ENCODE measurements around the gene PBX4. TPM values are rescaled to one million over a fixed set of nuclear protein-coding genes. Genes with fewer than 3 reads are reported as not detected.

Gene PBX4
- total and polyA plus RNA-seq, 2 donors: 2.1 to 3.9 TPM

DNA sequence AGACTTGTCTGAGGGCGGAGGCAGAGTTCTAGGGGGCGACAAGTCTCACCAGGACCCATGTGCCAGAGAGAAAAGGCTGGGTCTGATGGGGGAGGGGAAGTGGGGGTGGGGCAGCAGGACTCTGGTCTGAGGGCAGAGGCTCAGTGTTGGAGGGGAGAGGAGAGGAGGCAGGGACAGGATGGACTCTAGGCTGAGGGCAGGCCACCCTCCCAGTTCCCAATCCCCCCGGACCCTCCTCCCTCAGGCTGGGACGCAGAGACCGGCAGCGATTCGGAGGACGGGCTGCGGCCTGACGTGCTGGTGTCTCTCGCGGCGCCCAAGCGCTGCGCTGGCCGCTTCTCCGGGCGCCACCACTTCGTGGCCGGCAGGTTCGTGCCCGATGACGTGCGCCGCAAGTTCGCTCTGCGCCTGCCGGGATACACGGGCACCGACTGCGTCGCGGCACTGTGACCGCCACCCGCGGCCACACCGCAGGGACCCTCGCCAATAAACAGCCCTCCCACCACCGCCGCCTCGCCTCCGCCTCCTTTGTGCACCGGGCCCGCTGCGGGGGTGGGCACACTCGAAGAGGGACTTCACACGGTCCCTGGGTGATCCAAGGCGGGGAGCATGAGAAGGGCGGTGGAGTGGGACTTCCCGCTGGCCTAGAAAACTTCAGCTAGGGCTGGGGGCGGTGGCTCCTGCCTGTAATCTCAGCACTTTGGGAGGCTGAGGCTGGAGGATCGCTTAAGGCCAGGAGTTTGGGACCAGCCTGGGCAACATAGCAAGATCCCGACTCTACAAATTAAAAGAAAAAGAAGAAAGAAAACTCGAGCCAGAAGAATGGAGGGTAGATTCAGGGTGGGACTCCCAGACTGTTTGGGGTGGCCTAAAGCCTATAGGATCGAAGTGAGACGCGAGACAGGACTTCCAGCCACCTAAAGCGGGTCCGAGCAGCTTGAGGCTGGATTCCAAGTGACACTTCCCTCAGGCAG is 81.1 kb downstream of the PBX4 start:
- Histone ChIP-seq H3K4me1 (ENCODE audit: insufficient read depth) (no peaks in the 10 kb centered on the region), H3K27ac (ENCODE audit: low read depth) (no peak overlapping the region), H3K36me3 (ENCODE audit: insufficient read depth) (no peaks in the 10 kb centered on the region), H3K4me3 (ENCODE audit: low read depth, low read length) (no peak overlapping the region)
- no peak for DNase-seq (ENCODE audit: extremely low spot score)
- whole genome bisulfite sequencing: 28% methylated on average over 59 of the region's 59 CpGs

DNA sequence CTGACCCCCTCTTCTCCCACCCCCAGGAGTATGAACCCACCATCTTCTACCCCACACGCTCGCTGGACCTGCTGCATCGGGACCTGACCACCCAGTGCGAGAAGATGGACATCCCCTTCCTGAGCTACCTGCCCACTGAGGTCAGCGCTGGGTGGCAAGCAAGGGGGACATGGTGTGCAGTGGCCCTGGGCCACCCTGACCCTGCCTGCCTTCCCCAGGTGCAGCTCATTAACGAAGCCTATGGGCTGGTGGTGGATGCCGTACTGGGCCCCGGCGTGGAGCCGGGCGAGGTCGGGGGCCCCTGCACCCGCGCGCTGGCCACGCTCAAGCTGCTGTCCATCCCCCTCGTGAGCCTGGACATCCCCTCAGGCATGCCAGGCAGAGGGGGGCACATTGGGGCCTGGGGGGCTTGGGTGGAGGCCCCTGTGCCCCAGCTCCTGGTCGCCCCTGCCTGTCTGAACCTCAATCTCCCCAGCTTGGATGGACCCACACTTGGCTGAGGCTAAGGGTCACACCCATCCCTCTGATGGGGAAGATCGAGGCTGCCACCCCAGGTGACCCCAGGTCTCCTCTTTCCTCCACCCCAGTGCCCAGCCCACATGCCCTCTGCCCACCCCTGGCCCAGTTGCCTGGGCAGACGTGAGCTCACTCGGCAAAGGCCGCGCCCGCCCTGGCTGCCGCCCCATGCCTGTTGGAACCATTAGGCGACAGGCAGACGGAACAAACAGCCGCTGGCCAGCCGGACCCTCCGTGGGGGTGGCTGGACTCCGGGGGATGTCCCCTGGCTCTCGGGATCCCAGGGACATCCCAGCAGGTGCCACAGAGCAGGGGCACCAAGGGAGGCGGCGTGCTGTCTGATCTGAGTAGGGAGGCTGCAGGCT is 82.9 kb downstream of the PBX4 start:
- 89% methylated on average over 34 of the region's 34 CpGs for WGBS
- no peak overlapping the region for H3K27ac ChIP-seq (ENCODE audit: low read depth)
- H3K4me1 ChIP-seq (ENCODE audit: insufficient read depth): no peaks in the 10 kb centered on the region
- DNase-seq (ENCODE audit: extremely low spot score): no peak
- no peak overlapping the region for H3K4me3 ChIP-seq (ENCODE audit: low read depth, low read length)
- H3K36me3 ChIP-seq (ENCODE audit: insufficient read depth): no peaks in the 10 kb centered on the region

DNA sequence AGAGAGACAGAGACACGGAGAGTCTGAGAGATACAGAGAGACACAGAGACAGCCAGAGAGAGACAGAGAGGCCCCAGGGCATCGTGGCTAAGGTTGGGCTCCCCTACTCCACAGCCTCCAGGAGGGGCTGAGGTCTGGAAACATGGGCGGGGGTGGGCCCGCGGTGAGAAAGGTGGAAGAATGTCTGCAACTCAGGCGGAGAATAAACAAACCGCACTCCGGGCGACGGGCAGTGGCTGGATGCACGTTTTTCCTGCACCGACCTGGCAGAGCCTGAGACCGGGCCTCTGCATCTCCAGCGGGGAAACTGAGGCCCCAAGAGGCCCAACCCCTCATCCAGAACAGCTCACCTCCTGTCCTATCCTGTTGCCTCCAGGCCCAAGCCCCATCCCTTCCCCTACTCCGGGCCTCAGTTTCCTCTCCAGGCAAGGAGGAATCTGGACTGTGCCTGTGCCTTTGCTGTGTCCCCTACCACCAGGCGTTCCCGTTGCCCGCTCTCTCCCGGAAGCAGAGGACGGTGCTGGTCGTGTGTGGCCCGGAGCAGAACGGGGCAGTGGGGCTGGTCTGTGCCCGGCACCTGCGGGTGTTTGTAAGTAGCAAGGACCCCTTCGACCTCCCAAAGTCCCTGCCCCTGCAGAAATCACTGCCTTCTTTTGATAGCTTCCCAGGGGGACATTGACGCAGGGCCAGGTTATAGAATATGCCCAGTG is 83.8 kb downstream of the PBX4 start:
- Histone ChIP-seq H3K36me3 (ENCODE audit: insufficient read depth) (no peaks in the 10 kb centered on the region), H3K4me3 (ENCODE audit: low read depth, low read length) (no peak overlapping the region), H3K27ac (ENCODE audit: low read depth) (no peak overlapping the region), H3K4me1 (ENCODE audit: insufficient read depth) (no peaks in the 10 kb centered on the region)
- WGBS: 73% methylated on average over 27 of the region's 27 CpGs
- no peak for DNase-seq (ENCODE audit: extremely low spot score)

DNA sequence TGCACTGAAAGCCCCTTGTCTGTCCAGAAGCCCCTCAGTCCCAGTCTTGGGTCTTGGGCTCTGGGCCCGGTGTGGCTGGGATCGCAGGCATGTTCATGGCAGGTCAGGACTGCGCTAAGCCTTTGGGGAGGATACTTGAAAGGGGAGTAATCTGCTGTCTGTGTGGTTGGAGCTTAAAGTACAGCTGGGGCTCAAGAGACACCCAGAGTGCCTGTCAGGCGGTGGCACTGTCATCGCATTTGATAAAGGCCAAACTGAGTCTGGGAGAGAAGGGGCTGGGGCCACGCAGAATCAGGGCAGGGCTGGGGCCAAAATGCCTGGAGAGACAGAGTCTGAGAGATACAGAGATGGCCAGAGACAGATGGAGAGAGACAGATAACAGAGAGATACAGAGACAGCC is 84.6 kb downstream of the PBX4 start:
- 76% methylated on average over 6 of the region's 6 CpGs for WGBS

DNA sequence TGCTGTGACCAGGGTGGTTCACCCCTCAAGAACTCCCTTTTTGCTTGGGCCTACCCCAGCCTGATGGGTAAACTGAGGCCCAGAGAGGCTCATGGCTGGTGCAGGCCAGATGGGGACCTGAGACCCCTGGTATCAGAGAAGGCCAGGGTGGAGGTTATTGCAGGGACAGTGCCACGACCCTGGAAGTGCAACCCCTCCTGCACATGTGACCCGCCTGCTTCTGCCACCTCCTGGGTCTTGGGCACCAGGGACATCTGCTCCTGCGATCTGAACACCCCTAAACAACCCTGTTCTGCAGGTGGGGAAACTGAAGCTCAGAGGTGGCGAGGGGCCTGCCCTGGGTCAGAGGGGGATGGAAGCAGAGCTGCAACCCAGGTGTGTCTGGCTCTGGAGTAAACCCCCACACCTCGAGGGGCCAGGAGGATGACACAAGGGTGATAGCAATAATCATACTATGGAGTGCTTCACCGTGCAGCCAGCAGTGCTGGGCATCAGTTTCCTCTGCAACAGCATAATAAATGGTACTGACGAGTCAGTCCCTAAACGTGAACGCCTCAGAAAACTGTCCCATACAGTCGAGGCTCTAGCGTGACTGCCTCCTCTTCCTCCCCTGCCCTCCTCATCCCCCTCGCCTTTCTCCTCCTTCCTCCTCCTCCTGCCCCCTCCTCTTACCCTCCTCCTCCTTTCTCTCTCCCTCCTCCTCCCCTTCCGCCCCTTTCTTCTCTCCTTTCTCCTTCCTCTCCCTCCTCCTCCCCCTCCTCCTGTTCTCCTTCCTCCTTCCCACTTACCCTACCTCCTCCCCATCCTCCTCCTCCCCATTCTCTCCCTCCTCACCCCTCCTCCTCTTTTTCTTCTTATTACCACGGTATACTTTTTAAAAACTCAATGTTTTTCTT is 85.4 kb downstream of the PBX4 start:
- H3K4me3 ChIP-seq (ENCODE audit: low read depth, low read length): no peak overlapping the region
- H3K4me1 ChIP-seq (ENCODE audit: insufficient read depth): no peaks in the 10 kb centered on the region
- no peaks in the 10 kb centered on the region for H3K36me3 ChIP-seq (ENCODE audit: insufficient read depth)
- DNase-seq (ENCODE audit: extremely low spot score): no peak
- WGBS: 75% methylated on average over 14 of the region's 14 CpGs
- no peak overlapping the region for H3K27ac ChIP-seq (ENCODE audit: low read depth)

More for the DNA sequence above, 84.6 kb downstream of the PBX4 start:
- H3K27ac ChIP-seq (ENCODE audit: low read depth): no peak overlapping the region
- H3K4me1 ChIP-seq (ENCODE audit: insufficient read depth): no peaks in the 10 kb centered on the region
- no peak overlapping the region for H3K4me3 ChIP-seq (ENCODE audit: low read depth, low read length)
- no peak for DNase-seq (ENCODE audit: extremely low spot score)
- H3K36me3 ChIP-seq (ENCODE audit: insufficient read depth): no peaks in the 10 kb centered on the region

DNA sequence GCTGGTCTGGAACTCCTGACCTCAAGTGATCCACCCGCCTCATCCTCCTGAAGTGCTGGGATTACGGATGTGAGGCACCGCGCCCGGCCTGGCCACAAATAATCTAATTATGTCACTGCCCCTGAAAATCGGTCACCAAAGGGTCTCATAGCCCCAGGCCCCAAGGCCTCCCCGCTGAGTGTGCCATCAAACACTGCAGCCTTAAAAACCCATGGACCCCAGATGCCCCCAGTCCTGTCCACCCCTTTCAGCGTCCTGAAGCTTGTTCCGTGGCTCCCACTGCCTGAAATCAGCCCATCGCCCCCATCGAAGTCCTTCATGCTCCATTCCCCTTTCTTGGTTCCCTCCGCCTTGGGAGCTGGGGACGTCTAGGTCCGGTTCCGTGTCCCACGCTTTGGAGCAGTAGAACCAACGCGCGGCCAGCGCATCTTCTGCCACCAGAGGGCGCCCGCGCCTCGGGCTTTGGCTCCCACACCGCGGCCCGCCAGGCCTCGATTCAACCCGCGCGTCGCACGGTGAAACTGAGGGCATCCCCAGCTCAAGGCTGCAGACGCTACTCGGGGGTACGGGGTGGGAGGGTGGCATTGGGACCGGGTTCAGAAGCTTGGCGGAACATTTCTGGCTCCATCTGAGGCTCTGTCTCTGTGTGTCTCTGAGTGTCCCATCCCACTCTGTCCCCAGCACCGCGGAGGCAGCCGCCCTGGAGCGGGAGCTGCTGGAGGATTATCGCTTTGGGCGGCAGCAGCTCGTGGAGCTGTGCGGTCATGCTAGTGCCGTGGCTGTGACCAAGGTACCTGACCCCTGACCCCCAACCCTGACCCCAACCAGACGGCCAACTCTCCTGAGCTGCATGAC is 86.3 kb downstream of the PBX4 start:
- H3K27ac ChIP-seq (ENCODE audit: low read depth): no peak overlapping the region
- no peak overlapping the region for H3K4me3 ChIP-seq (ENCODE audit: low read depth, low read length)
- 23% methylated on average over 48 of the region's 48 CpGs for WGBS
- no peaks in the 10 kb centered on the region for H3K4me1 ChIP-seq (ENCODE audit: insufficient read depth)
- no peaks in the 10 kb centered on the region for H3K36me3 ChIP-seq (ENCODE audit: insufficient read depth)
- DNase-seq (ENCODE audit: extremely low spot score): no peak

DNA sequence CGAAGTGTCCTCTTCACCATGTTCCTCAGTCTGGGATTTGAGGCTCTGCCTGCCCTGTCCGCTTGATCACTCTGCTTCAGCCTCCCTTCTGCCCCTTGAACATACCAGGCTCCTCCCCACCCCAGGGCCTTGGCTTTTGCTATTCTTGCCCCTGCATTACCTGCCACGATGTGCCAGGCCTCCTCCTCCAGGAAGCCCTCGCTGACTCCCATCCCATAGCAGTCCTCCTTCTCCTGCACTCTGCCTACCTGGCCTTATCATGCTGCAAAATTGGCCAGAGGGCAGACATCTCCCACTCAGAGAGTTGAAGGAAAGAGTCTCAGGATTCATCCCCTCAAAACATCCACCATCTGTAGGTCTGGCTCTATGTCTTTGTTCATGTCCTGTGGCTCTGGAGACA is 87.6 kb downstream of the PBX4 start:
- H3K36me3 ChIP-seq (ENCODE audit: insufficient read depth): no peaks in the 10 kb centered on the region
- no peak for DNase-seq (ENCODE audit: extremely low spot score)
- no peak overlapping the region for H3K4me3 ChIP-seq (ENCODE audit: low read depth, low read length)
- no peak overlapping the region for H3K27ac ChIP-seq (ENCODE audit: low read depth)
- H3K4me1 ChIP-seq (ENCODE audit: insufficient read depth): no peaks in the 10 kb centered on the region
- 88% methylated on average over 4 of the region's 4 CpGs for WGBS

DNA sequence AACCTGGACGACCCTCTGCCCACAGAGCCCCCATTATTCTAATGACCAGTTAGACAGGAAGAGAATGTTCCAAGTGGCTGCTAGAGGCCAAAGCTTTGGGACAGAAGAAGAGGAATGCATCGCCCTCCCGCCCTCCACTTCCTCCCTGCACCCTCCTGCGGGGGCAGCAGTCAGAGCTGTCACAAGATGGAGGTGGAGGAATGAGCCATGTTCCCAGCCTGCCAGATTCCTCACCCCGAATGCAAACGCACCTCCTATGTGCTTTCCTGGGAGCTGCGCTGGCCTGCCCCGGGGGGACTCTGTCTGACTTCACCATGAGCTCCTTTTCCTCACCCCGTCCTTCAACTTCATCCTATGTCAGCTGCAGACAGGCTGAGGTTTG is 88.1 kb downstream of the PBX4 start:
- no peak overlapping the region for H3K27ac ChIP-seq (ENCODE audit: low read depth)
- 59% methylated on average over 9 of the region's 9 CpGs for WGBS
- no peaks in the 10 kb centered on the region for H3K4me1 ChIP-seq (ENCODE audit: insufficient read depth)
- H3K4me3 ChIP-seq (ENCODE audit: low read depth, low read length): no peak overlapping the region
- DNase-seq (ENCODE audit: extremely low spot score): no peak
- no peaks in the 10 kb centered on the region for H3K36me3 ChIP-seq (ENCODE audit: insufficient read depth)

DNA sequence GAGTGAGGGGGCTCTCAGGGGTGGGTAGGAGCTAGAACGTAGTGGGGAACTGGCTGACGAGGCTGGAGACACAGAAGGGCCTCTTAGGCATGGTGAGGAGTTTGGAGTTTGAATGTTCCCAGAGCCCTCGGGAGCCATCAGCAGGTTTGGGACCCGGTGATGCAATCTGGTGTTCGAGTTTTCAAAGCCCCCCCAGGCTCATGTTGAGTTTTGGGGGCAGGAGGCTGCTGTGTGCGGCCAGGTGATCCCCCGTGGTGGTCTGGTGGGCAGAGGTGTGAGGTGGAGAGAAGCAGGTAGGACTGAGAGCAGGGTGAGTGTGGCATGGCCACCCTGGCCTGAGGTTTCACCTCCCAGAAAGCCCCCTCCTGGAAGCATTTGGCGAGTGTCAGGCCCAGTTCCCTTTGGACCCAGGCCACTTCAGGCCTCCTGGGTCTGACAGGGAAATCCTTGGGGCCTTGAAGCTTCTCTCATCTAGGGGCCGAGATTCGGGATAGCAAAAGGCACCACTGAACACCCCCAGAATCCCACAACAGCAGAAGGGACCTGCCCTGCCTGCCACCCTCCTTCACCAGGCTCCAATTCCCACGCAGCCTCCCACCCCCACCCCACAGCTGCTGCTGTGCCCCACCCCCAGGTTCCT is 88.6 kb downstream of the PBX4 start:
- Histone ChIP-seq H3K4me1 (ENCODE audit: insufficient read depth) (no peaks in the 10 kb centered on the region), H3K36me3 (ENCODE audit: insufficient read depth) (no peaks in the 10 kb centered on the region), H3K27ac (ENCODE audit: low read depth) (no peak overlapping the region), H3K4me3 (ENCODE audit: low read depth, low read length) (no peak overlapping the region)
- no peak for DNase-seq (ENCODE audit: extremely low spot score)
- 77% methylated on average over 11 of the region's 11 CpGs for WGBS

DNA sequence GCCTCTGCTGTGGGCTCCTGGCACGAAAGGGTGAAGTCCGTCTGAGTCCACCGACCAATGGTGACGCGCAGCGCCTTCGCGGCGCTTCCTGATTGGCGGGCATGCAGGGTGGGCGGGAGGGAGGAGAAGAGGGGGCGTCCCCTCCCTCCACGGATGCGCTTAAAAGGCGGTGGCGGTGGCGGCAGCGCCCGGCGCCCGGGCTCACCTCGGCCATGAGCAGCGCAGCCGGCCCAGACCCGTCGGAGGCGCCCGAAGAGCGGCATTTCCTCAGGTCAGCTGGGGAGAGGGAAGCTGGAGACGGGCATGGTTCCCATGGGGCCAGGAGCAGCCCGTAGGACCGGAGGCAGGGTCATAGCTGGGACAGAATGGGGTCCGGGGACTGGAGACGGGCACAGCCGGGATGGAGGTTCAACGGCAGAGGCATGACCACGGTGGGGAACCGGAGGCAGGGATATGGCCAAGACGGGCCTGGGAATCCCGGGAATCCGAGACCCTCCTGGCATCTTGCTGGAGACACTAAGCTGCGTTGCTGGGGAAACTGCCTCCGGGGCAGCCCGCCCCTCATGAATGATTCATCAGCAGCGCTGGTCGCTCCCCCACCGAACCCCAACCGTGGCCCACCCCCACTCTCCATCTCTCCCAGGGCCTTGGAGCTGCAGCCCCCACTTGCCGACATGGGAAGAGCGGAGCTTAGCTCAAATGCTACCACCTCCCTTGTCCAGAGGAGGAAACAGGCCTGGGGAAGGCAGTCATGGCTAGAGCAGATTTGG is 89.6 kb downstream of the PBX4 start, which contains the start of gene YJEFN3:
Gene YJEFN3, plus strand, starts transcription at position 191 of the 770 bp plus-strand sequence. Its CDS starts 22 bp downstream, at position 213.
- DNase-seq (ENCODE audit: extremely low spot score): no peak
- H3K4me3 ChIP-seq (ENCODE audit: low read depth, low read length): no peak within 1 kb of the TSS
- 30% methylated on average over 50 of the region's 50 CpGs for WGBS

More for the DNA sequence above, 89.6 kb downstream of the PBX4 start, which contains the start of gene YJEFN3:
- no peaks in the 10 kb centered on the region for H3K4me1 ChIP-seq (ENCODE audit: insufficient read depth)
- H3K27ac ChIP-seq (ENCODE audit: low read depth): no peak within 1 kb of the TSS
- no peaks in the 10 kb centered on the region for H3K36me3 ChIP-seq (ENCODE audit: insufficient read depth)

All from urinary bladder (tissue), 4 donors.